A673 (cell line): ENCODE data around the gene GALNT18. TPM values are rescaled to one million over a fixed set of nuclear protein-coding genes. Genes with fewer than 3 reads are reported as not detected.

Source experiments
- BruUV-seq: library from RNA; stranded (reverse); fragments of 400-500 nt; replicated peaks from 2 replicates; lab custom pipeline; 2021; lab: Mats Ljungman, UMichigan
- CTCF ChIA-PET: fragments of 300-600 bp; sonication (Branson Sonifier 250); formaldehyde crosslinking; loops from one replicate; lab custom pipeline; 2022; ENCODE audit warnings: antibody characterized with exemption; lab: Charles Lee
- POLR2A ChIA-PET: fragments of 300-600 bp; sonication (Branson Sonifier 250); formaldehyde crosslinking; loops from one replicate; lab custom pipeline; 2022; ENCODE audit warnings: antibody characterized with exemption; ENCODE audit not compliant: low non-redundant PET; lab: Charles Lee
- DNase-seq: peaks from one replicate; pipeline ENCODE4 v3.0.0-alpha.2; 2015; ENCODE audit warnings: low spot score
- H3K27ac ChIP-seq: fragments of 200-600 bp; sonication (generic); 2 replicates; pipeline ENCODE4 v1.5.1; 2016; ENCODE audit warnings: mixed run types, low read depth, mild to moderate bottlenecking, mixed read lengths, antibody characterized with exemption, low read length; ENCODE audit not compliant: poor library complexity, severe bottlenecking
- H3K27me3 ChIP-seq: fragments of 200-600 bp; sonication (generic); replicated peaks from 2 replicates; pipeline ENCODE4 v1.6.1; 2017; ENCODE audit warnings: mixed run types, low read depth, mild to moderate bottlenecking, mixed read lengths, antibody characterized with exemption, low read length; ENCODE audit not compliant: insufficient read depth, poor library complexity
- H3K36me3 ChIP-seq: fragments of 200-600 bp; sonication (generic); 2 replicates; pipeline ENCODE4 v1.6.1; 2016; ENCODE audit warnings: mixed run types, mild to moderate bottlenecking, mixed read lengths, antibody characterized with exemption, low read length; ENCODE audit not compliant: insufficient read depth, poor library complexity, severe bottlenecking
- H3K4me1 ChIP-seq: fragments of 200-600 bp; sonication (generic); 2 replicates; pipeline ENCODE4 v1.6.1; 2017; ENCODE audit warnings: mixed run types, mild to moderate bottlenecking, mixed read lengths, antibody characterized with exemption, low read length; ENCODE audit not compliant: insufficient read depth, poor library complexity, severe bottlenecking
- H3K4me3 ChIP-seq: fragments of 200-600 bp; sonication (generic); 2 replicates; pipeline ENCODE4 v1.5.1; 2016; ENCODE audit warnings: low read depth, mixed run types, mild to moderate bottlenecking, mixed read lengths, low read length; ENCODE audit not compliant: poor library complexity, severe bottlenecking
- H3K9me3 ChIP-seq: fragments of 200-600 bp; sonication (generic); 2 replicates; pipeline ENCODE4 v1.6.1; 2016; ENCODE audit warnings: mixed run types, low read depth, mild to moderate bottlenecking, mixed read lengths, antibody characterized with exemption, low read length; ENCODE audit not compliant: poor library complexity, severe bottlenecking
- CTCF ChIP-seq: fragments of 300-800, 200-600 bp; sonication (generic); conservative IDR thresholded peaks from 2 replicates; pipeline ENCODE4 v1.5.1; 2017; ENCODE audit warnings: low read depth, mild to moderate bottlenecking, antibody characterized with exemption, low read length, moderate library complexity, mixed read lengths
- EZH2 ChIP-seq: fragments of 200-600 bp; sonication (generic); IDR thresholded peaks from 2 replicates; pipeline ENCODE4 v1.6.1; 2017; ENCODE audit warnings: borderline replicate concordance, low read depth, mild to moderate bottlenecking, mixed read lengths, antibody characterized with exemption, low read length; ENCODE audit not compliant: poor library complexity, severe bottlenecking
- intact Hi-C: fragments of 100-400 bp; cut with micrococcal nuclease; formaldehyde crosslinking; loops from one replicate; pipeline ENCODE4 v1.10.0; 2022; ENCODE audit not compliant: unreplicated experiment
- total RNA-seq: library from RNA; stranded (reverse); gene quantifications from 2 replicates; pipeline ENCODE4 v1.2.3, GENCODE V29; 2021

Gene GALNT18
- total RNA-seq, 1 experiment from 2014 or later = 0.37 TPM

- no peak for DNase-seq
- ChIA-PET CTCF (no interaction called here), POLR2A (no interaction called here)
- H3K27ac ChIP-seq = no peak overlapping the region
- H3K27me3 ChIP-seq = no peaks in the 10 kb centered on the region
- H3K4me1 ChIP-seq = peaks cover 7% of the 10 kb centered on the region
- intact Hi-C loops = no loop called here
- BruUV-seq = no TSS peak
- H3K9me3 ChIP-seq = no peaks in the 10 kb centered on the region
- no peaks in the 10 kb centered on the region for H3K36me3 ChIP-seq
- H3K4me3 ChIP-seq = no peak overlapping the region
- TF ChIP-seq EZH2 (no peak), CTCF (no peak)
Measured at GRCh38 chr11:11289669-11290068, 332.1 kb downstream of the GALNT18 start.

- POLR2A ChIA-PET = no interaction called here
- CTCF ChIA-PET = no interaction called here
- H3K4me3 ChIP-seq = no peak overlapping the region
- BruUV-seq = no TSS peak
- intact Hi-C loops = no loop called here
- H3K4me1 ChIP-seq = peaks cover 7% of the 10 kb centered on the region
- no peaks in the 10 kb centered on the region for H3K9me3 ChIP-seq
- no peaks in the 10 kb centered on the region for H3K36me3 ChIP-seq
- H3K27ac ChIP-seq = no peak overlapping the region
- TF ChIP-seq EZH2 = no peak
- no peak for DNase-seq
- no peaks in the 10 kb centered on the region for H3K27me3 ChIP-seq
Measured at GRCh38 chr11:11288972-11289616, 332.7 kb downstream of the GALNT18 start.

GRCh38 chr11:11284481-11284880 is 337.3 kb downstream of the GALNT18 start:
- intact Hi-C loops = no loop called here
- Histone ChIP-seq H3K4me1 (peaks cover 22% of the 10 kb centered on the region), H3K4me3 (no peak overlapping the region), H3K36me3 (no peaks in the 10 kb centered on the region), H3K27ac (no peak overlapping the region), H3K27me3 (no peaks in the 10 kb centered on the region), H3K9me3 (no peaks in the 10 kb centered on the region)
- ChIA-PET CTCF (no interaction called here), POLR2A (no interaction called here)
- no TSS peak for BruUV-seq
- TF ChIP-seq CTCF = no peak
- TF ChIP-seq EZH2 = no peak
- DNase-seq = no peak

GRCh38 chr11:11281626-11282025 is 340.2 kb downstream of the GALNT18 start:
- intact Hi-C loops = no loop called here
- Histone ChIP-seq H3K27me3 (no peaks in the 10 kb centered on the region), H3K27ac (no peak overlapping the region), H3K4me3 (no peak overlapping the region), H3K9me3 (no peaks in the 10 kb centered on the region), H3K4me1 (peaks cover 24% of the 10 kb centered on the region), H3K36me3 (no peaks in the 10 kb centered on the region)
- no peak for DNase-seq
- no TSS peak for BruUV-seq
- ChIA-PET CTCF (no interaction called here), POLR2A (no interaction called here)
- TF ChIP-seq CTCF (no peak), EZH2 (no peak)
